HG03439 (cell line): Measurements from ENCODE around the gene PLEK2.
"Not testable (repeated sequence)": the region's sequence is repeated elsewhere in the genome, so short reads cannot be mapped to it uniquely, and the experiment has no call there.

ENCODE experiments used
- ATAC-seq: cut with Tn5 transposase; IDR thresholded peaks from one replicate; pipeline ENCODE4 v1.9.1; 2021; ENCODE audit warnings: mild to moderate bottlenecking, moderate library complexity; ENCODE audit not compliant: unreplicated experiment

Gene PLEK2, protein sequence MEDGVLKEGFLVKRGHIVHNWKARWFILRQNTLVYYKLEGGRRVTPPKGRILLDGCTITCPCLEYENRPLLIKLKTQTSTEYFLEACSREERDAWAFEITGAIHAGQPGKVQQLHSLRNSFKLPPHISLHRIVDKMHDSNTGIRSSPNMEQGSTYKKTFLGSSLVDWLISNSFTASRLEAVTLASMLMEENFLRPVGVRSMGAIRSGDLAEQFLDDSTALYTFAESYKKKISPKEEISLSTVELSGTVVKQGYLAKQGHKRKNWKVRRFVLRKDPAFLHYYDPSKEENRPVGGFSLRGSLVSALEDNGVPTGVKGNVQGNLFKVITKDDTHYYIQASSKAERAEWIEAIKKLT

DNA sequence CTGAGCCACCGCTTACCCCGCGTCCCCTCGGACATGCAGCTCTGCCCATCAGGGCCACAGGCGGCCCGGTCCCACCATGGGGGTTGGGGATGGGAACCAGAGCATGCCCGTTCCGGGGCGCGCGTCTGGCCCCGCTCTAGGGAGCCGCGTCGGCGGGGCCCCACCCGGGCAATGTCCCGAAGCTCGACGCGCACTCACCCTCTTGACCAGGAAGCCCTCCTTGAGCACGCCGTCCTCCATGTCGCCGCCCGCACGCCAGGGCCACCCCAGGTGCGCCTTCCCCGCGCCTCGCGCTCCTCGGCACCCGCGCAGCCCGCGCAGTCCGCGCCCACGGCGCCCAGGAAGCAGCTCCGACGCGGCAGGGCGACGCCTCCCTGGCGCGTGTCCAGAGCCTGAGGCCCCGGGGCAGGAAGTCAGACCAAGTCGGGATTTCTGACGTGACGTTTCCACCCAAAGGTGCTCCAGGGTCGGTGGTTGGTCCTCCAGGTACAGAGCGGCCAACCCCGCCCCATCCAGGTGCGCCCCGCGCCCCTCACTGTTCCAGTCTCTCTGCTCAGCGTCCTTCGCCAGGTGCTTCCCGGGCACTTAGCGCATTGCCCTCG, at the start of gene PLEK2:
TSS of gene PLEK2 (minus strand) at position 346 of the 602 bp plus-strand sequence. CDS start at position 240, 106 bp downstream.
- ATAC-seq, result no peak

DNA sequence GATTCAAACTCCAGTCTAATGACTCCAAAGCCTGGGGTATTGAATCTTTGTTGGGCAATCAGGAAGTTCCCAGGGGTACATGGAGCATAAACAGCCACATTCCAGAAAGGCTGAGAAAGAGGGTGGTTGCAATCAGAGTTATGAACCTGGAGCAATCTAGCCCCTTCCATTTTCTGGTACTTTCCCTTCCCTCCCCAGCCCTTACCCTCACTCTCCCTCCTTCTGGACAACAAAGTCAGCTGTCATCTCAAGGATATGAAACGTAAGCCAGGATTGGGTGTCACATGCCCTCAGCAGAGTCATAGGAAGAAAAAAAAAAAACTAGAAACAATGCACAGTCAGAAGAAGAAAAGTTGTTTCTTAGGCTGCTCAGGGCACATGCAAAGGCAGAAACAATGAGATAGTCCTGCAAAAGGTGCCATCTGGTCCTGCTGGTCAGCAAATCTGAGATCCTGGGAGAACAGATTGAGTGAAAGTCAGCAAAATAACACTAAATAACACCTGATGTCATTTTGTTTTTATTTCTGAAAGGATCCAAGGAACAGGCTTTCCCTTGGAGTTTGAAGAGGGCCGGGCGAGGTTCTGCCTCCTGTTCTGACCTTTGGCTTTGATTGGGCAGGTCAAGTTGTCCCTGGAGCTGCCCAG, 49.5 kb upstream of the PLEK2 start:
- ATAC-seq, result no peak

DNA sequence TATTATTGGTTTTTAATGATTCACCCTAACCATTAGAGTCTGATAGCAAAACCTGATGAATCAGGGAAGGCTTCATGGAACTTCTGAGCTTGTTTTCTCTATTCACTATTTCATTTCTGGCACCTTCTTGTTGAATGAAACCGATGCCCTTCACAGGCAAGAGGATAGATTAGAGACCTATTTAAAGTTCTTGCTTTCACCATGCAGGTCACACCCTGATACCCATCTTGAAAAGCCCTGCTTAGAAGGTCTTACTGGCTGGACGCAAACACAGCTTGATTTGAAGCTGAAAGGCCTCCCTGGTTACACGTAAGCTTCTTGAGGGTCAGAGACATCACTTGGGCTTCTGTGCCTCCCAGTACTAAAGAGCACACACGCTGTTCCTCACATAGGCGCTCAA, 47.4 kb upstream of the PLEK2 start:
- ATAC-seq, result no peak

DNA sequence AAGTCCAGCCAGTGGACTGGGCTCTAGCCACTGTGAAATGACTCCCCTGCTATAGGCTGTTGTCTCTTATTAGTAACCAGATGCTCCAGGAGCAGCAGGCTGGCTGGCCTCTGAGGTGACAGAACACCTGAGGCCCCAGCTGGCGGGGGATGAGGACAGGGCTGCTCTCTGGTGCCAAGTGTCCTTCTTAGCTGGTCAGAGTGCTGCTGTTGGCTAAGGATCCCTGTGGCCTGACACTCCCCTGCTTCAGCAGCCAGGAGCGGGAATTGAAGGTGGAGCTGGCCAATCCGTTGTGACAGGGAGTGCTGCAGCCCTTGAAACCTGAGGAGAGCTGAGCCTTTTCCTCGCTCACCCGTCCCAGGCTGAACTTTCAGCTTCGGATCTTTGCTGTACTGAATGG, 45.8 kb upstream of the PLEK2 start:
- ATAC-seq, result no peak

DNA sequence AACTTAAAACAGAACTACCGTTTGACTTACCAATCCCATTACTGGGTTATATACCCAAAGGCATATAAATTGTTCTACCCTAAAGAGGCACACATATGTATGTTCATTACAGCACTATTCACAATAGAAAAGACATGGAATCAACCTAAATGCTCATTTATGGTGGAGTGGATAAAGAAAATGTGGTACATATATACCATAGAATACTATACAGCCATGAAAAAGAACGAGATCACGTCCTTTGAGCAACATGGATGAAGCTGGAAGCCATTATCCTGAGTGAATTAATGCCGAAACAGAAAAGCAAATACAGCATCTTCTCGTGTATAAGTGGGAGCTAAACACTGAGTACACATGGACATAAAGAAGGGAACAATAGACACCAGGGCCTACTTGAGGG, 44.8 kb upstream of the PLEK2 start:
- no peak for ATAC-seq

DNA sequence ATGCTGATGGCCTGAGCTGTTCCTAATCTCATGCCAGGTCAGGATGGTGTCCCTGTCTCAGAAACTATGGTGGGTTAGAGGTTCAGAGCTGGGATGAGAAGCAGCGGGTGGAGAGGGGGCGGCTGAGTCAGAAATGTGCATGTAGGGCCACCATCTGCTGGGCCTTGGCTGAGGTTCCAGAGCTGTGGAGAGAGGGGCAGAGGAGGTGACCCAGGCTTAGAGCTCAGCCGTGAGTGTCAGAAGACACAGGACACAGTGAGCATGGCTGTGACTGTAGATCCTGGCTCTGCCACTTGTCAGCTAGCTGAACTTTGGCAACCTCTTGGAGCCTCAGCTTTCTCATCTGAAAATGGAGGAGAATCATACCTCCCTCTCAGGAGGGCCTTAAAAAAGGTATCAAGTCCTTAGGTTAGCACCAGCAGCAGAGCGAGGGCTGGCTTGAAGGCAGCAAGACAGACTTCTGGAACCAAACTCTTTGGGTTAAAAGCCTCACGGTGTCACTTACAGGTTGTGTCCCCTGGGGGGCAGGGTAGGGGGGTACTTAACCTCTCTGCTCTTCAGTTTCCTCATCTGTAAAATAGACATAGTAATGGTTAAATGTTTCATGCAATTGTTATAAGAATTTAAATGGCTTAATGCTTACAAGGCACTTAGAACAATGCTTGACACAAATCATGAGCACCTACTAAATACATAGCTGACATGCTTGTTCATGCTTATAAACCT, 41.8 kb upstream of the PLEK2 start:
- no peak for ATAC-seq

DNA sequence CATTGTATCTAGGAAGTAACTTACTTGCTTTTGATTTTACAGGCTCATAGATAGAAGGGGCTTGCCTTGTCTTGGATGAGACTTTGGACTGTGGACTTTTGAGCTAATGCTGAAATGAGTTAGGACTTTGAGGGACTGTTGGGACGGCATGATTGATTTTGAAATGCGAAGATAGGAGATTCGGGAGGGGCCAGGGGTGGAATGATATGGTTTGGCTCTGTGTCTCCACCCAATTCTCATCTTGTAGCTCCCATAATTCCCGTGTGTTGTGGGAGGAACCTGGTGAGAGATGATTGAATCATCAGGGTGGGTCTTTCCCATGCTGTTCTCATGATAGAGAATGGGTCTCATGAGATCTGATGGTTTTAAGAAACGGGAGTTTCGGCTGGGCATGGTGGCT, 39.7 kb upstream of the PLEK2 start:
- not testable (repeated sequence) for ATAC-seq

DNA sequence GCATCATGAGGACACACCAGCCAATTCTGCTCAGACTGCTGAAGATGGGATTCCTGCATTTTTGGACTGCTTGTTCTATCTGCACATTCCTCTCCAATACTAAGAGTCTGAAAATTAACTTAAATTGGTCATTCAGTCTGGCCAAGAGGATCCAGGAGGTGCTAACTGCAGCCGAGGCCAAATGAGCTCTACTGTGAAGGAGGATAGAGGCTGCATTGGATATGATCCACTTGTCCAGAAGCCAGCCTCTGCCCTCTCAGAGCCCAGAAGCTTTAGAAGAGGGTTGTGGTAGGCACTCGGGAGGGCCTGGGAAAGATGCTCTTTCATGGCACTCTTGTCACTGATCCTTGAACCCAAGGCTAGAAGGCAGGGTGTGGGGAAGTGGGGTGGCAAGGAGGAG, 37.1 kb upstream of the PLEK2 start:
- no peak for ATAC-seq

DNA sequence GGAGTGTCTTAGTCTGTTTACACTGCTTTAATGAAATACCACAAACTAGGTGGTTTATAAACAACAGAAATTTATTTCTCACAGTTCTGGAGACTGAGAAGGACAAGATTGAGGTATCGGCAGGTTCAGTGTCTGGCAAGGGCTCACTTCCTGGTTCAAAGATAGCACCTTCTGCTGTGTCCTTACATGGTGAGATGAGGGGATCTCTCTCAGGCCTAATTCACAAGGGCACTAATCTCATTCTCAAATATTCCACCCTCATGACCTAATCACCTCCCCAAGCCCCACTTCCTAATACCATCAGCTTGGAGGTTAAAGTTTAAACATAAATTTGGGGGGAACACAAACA, 35.0 kb upstream of the PLEK2 start:
- no peak for ATAC-seq

DNA sequence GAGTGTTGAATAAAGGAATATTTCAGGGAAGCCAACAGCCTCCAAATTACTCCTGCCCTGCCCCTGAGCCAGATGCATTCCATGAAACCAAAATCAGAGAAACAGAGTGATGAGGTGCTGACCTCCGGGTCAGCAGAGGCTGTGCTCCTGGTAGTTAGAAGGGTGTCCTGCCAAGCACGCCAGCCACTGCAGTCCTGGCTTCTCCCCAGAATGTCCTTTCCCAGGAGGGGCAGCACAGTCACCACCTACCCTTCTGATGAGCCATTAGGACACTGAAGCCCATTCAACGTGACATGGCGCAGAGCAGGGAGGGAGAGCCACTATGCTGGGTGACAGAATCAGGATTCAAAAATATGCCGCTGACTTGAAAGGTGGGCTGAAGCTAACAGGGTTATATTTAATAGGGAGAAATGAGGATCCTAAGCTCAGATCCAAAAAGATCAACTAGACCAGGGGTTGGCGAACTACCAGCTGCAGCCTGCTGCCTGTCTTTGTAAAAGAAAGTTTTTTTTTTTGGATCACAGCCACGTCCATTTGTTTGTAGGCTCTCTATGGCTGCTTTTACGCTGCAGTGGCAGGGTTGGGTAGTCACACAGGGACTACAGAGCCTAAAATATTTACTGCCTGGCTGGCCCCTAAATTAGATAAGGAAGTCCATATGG, 34.5 kb upstream of the PLEK2 start:
- ATAC-seq, result no peak

DNA sequence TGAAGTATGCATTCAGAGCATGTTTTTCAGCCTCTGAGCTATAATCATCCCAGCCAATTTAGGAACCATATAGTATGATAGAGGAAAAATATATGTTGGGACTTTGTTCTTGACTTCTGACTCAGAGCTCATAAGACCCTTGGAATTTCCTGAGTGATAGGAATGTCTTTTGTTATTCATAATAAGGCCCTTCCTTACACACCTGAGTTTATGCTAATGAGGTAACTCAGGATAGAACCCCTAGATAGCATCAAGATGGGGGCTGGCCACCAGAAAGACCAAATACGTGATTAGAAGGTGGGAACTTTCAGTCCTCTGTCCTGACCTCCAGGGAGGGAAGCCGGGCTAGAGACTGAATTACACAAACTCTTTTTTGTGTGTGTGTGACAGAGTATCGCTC, 32.4 kb upstream of the PLEK2 start:
- ATAC-seq, result no peak

DNA sequence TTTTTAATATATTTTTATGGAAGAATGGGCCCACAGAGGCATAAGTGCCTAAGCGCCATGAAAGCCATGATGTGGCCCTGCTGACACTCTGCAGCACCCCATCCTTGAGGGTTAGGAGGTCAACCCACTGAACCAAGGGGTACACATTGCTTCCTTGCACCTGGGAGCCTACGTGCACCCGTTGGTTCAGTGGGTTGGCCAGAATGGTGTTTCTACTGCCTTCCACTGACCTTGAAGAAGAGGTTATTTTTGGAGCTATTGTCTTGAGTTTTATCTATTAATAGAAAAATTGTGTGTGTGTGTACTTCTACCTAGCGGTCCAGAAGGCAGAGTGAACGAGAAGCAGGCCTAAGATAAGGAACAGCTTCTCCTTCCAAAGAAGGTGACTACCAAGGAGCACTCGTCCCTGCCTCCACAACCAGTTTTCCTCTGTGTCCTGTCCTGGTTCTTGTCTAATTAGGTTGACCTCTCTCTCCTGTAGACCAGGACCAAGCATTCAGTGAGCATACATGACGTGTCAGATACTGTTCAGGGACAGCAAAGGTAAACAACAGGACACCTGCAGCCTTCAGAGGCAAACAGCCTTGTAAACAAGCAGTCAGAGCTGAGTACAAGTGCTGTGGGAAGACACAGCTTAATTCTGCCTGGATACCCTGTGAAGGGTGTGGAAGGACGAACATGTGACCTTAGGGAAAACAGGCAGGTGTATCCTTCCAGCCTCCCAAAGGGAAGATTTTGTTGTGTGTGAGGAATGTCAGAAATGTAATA, 30.4 kb upstream of the PLEK2 start:
- ATAC-seq, result no peak

DNA sequence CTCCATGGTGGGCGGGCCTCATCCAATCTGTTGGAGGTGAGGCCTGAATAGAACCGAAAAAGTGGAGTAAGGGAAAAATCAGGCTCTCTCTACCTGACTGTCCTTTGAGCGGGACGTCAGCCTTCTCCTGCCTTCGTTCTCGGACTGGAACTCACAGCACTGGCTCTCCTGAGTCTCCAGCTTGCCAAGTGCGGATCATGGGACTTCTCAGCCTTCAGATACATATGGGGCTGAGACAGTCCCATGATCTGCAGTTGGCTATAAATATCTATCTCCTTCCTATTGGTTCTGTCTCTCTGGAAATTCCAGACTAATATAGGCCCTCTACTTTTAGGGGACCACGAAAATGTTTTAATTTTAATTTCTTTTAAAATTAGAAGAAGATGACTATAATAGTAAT, 29.7 kb upstream of the PLEK2 start:
- no peak for ATAC-seq

DNA sequence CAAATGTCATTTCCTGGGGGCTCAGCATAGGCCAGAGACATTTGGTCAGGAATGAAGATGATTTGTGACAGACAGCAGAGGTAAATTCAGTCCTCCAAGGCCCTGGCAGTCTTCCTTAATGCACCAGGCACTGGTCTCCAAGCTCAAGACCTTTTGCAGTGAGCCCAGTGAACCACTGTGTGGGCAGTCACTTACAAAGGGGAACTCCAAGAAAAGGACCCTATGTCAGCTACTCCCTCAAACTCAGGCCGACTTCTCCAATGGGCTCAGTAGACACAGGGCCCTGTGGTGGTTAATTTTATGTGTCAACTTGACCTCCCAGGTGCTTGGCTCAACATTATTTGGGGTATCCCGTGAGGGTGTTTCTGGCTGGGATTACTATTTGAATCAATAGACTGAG, 29.3 kb upstream of the PLEK2 start:
- no peak for ATAC-seq

DNA sequence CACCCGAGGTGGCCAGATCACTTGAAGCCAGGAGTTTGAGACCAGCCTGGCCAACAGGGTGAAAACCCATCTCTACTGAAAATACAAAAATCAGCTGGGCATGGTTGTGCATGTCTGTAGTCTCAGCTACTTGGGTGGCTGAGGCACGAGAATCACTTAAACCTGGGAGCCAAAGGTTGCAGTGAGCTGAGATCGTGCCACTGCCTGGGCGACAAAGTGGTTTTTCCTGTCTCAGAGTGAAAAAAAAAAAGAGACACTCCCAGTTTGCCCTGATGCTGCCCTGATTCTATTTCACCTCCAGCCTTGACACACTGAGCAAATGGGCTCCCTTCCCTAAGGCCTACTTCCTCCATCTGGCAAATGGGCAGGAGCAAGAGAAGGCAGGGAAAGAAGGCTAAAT, 28.5 kb upstream of the PLEK2 start:
- ATAC-seq, result no peak

DNA sequence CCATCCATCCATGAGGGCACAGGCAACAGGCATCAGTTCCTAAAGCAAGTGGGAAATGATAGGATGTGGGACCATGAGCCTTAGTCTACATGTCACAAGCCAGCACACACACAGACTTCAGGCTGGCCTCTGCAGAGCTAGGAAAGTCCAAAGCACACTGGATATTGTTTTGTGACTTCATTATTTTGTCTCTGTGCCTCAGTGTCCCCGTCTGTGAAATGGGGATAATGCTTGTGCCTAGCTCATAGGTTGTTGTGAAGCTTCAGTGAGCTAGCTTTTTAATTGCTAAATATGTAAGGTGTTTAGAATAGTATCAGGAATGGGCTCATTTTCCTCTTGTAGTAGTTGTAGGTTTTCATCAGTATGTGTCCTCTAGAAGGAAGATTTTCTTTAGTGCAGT, 27.0 kb upstream of the PLEK2 start:
- no peak for ATAC-seq

DNA sequence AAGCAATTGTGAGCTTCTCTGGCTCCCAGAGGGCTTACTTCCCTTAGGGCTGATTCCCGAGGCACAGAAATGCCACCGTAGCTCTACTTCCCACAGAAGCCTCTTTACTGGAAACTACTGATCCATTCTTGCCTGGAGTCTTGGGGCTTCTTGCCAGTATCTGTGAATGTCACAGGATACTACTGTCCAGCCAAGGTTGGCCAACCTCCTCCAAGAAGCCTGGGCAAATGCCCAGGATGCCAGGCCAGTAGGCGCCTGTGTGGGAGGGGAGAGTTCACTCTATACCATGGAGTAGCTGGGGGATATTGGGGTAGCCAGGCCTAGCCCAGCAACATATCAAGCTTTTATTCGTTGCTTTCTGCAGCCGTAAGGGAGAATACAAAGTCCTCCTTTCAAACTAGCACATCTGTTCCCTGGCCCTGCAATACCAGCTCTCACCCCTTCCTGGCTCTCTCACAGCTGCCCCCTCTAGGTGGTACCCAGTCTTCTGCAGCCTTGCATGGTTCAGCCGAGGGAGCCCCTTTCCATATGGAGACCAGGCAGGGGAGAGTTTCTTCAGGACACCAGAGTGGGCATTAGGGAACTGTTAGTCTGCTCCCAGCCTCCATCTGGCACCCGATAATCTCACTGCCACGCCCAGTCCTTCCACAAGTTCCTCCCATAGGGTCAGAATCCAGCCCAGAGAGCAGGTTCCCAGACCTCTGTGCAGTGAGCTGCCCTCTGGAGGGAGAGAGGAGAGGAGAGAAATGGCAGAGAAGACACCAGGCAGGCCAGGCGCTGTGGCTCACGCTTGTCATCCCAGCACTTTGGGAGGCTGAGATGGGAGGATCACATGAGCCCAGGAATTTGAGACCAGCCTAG, 24.3 kb upstream of the PLEK2 start:
- no peak for ATAC-seq

DNA sequence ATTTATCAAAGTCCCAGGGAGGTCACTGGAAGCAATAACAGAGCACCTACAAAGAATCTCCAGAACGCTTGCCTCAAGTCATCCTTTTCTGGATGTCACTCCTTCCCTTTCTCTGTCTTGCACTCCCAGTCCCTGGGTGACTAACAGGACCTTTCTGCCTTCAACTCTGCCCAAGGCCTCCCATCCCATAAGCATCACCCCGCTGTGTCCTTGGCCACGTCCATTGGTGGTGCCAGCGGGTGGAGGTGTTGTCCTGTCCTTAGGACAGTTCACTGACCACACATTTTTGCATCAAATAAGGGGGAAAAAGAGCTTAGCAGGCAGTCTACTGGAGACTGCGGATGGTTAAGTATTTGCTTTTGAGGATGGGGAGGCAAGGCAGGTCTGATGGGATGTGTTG, 23.6 kb upstream of the PLEK2 start:
- no peak for ATAC-seq

DNA sequence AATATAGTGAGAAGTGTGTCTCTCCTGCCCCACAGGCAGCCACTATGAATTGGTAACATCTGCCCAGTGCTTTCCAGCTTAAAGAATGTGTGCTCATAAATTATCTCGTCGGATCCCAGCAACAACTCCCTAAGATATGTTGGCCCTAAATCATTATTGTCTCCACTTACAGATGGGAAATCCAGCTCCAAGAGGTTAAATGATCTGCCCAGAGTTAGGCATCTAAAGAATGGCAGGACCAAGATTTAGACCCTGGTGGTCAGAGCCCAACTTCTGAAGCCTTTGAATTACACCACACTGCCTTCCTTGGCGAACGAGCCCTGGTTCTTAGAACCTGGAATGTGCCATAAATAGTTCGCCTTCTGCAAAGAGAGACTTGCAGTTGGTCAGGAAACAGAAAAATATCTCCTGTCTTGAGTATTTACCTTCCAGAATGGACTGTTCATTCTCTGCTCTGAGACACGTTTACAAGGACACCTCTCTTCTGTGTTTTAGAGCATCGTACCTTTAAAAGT, 20.1 kb upstream of the PLEK2 start:
- ATAC-seq, result no peak
